ENCODE data around the gene COL21A1. TPM values are rescaled to one million over a fixed set of nuclear protein-coding genes. Genes with fewer than 3 reads are reported as not detected.

Gene COL21A1
- total RNA-seq, 2 experiments from 2014 or later, result not detected

DNA sequence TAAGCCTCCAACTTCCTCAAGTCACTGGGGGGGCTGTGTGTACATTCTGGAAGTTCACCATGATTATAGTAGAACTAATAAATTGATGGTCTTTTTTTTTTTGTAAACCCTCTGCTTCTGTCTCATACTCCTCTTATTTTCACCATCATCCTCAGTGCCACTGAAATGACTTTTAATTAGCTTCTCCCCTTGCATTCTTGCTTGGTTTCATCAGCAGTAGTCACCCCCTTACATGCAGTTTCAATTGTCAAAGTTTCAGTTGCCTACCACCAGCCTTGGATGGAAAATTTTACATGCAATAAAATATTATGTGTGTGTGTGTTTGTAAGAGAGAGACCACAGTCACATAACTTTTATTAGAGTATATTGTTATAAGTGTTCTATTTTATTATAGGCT lies 196.2 kb downstream of the COL21A1 start:
- no peak for TF ChIP-seq EZH2phosphoT487 (IDR thresholded peaks at IDR 0.05; ENCODE audit: borderline replicate concordance, low read depth, low read length)
- TF ChIP-seq, protein P1, sequence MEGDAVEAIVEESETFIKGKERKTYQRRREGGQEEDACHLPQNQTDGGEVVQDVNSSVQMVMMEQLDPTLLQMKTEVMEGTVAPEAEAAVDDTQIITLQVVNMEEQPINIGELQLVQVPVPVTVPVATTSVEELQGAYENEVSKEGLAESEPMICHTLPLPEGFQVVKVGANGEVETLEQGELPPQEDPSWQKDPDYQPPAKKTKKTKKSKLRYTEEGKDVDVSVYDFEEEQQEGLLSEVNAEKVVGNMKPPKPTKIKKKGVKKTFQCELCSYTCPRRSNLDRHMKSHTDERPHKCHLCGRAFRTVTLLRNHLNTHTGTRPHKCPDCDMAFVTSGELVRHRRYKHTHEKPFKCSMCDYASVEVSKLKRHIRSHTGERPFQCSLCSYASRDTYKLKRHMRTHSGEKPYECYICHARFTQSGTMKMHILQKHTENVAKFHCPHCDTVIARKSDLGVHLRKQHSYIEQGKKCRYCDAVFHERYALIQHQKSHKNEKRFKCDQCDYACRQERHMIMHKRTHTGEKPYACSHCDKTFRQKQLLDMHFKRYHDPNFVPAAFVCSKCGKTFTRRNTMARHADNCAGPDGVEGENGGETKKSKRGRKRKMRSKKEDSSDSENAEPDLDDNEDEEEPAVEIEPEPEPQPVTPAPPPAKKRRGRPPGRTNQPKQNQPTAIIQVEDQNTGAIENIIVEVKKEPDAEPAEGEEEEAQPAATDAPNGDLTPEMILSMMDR (conservative IDR thresholded peaks at IDR 0.05; ENCODE audit: low read length), result no peak
- Histone ChIP-seq H3K36me3 (ENCODE audit: insufficient read depth, low read length) (no peaks in the 10 kb centered on the region), H3K4me3 (ENCODE audit: low read depth, low read length, poor library complexity, severe bottlenecking) (no peak overlapping the region), H3K27ac (ENCODE audit: low read depth, low read length, poor library complexity, severe bottlenecking) (no peak overlapping the region), H3K4me2 (ENCODE audit: low read length) (no peak overlapping the region), H4K20me1 (ENCODE audit: insufficient read depth, low read length) (no peaks in the 10 kb centered on the region), H2AFZ (ENCODE audit: low read length) (no peak overlapping the region), H3K4me1 (ENCODE audit: insufficient read depth, low read length, poor library complexity, severe bottlenecking) (no peaks in the 10 kb centered on the region), H3K9me2 (ENCODE audit: insufficient read depth, low read length) (no peaks in the 10 kb centered on the region), H3K9me3 (ENCODE audit: low read length) (no peaks in the 10 kb centered on the region), H3K79me2 (ENCODE audit: insufficient read depth, low read depth, low read length) (no peaks in the 10 kb centered on the region)
- POLR2A ChIA-PET, result no interaction called here
- intact Hi-C loops (cut with micrococcal nuclease; ENCODE audit: unreplicated experiment), result no loop called here
- DNase-seq (ENCODE audit: low spot score), result no peak
- CTCF ChIA-PET (ENCODE audit: unreplicated experiment), result no interaction called here
- BruUV-seq (replicated peaks), result no TSS peak

DNA sequence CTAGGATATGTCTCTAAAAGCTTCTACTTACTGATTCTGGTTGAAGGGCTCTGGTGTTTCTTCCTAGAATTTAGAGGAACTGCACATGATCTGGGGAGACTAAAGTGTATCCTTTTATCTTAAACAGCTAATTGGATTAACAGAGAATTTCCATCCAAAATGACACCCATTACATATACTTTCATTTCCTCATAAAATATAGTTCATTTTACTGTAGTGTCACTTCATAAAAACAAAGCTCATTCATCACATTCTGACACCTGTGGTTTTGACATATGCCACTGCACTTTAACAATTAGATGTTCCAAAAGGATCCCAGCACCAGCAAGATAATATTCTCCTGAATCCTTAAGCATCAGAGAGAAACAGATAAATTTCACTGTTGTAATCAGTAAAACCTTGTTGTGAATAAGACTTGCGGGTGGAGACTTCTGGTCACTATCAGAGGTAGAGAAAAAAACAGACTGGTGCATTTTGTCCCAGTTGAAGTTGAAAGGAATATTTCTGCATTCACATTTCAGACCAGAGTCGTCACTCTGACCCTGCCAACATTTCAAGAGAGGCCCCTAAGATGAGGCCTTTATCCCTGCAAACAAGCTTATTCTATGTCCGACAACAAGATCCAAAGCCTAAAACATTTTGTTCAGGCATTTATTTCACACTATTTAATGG lies 196.7 kb downstream of the COL21A1 start:
- no peak overlapping the region for H3K27ac ChIP-seq (ENCODE audit: low read depth, low read length, poor library complexity, severe bottlenecking)
- H3K36me3 ChIP-seq (ENCODE audit: insufficient read depth, low read length), result no peaks in the 10 kb centered on the region
- no peaks in the 10 kb centered on the region for H3K9me3 ChIP-seq (ENCODE audit: low read length)
- H3K4me1 ChIP-seq (ENCODE audit: insufficient read depth, low read length, poor library complexity, severe bottlenecking), result no peaks in the 10 kb centered on the region
- ChIA-PET CTCF (ENCODE audit: unreplicated experiment) (no interaction called here), POLR2A (no interaction called here)
- BruUV-seq (replicated peaks), result no TSS peak
- intact Hi-C loops (cut with micrococcal nuclease; ENCODE audit: unreplicated experiment), result no loop called here
- no peak overlapping the region for H2AFZ ChIP-seq (ENCODE audit: low read length)
- no peaks in the 10 kb centered on the region for H3K79me2 ChIP-seq (ENCODE audit: insufficient read depth, low read depth, low read length)
- H3K4me3 ChIP-seq (ENCODE audit: low read depth, low read length, poor library complexity, severe bottlenecking), result no peak overlapping the region
- no peak for TF ChIP-seq EZH2phosphoT487 (IDR thresholded peaks at IDR 0.05; ENCODE audit: borderline replicate concordance, low read depth, low read length)
- no peak overlapping the region for H3K4me2 ChIP-seq (ENCODE audit: low read length)
- H4K20me1 ChIP-seq (ENCODE audit: insufficient read depth, low read length), result no peaks in the 10 kb centered on the region
- DNase-seq (ENCODE audit: low spot score), result no peak
- H3K9me2 ChIP-seq (ENCODE audit: insufficient read depth, low read length), result no peaks in the 10 kb centered on the region

DNA sequence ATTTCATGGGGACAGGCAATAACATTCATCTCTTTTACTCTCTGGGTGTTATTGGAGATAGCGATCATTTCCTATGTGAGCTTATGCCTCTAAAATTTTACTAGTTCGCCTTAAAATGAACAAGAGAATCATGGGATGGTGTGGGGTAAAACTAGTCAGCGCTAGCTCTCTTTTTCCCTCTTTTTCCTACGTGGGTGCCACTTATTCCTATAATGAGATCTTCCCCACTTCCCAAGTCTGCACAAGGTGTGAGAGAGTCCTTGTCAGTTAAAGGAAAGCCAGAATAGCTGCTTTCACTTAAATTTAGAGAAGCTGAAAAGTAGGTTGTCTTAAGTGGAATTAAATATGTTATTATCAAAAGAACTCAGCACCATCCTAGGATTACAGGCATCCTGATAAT lies 198.8 kb downstream of the COL21A1 start:
- no peaks in the 10 kb centered on the region for H3K9me2 ChIP-seq (ENCODE audit: insufficient read depth, low read length)
- H2AFZ ChIP-seq (ENCODE audit: low read length), result no peak overlapping the region
- no peaks in the 10 kb centered on the region for H3K36me3 ChIP-seq (ENCODE audit: insufficient read depth, low read length)
- H3K4me1 ChIP-seq (ENCODE audit: insufficient read depth, low read length, poor library complexity, severe bottlenecking), result no peaks in the 10 kb centered on the region
- H3K27ac ChIP-seq (ENCODE audit: low read depth, low read length, poor library complexity, severe bottlenecking), result no peak overlapping the region
- intact Hi-C loops (cut with micrococcal nuclease; ENCODE audit: unreplicated experiment), result no loop called here
- CTCF ChIA-PET (ENCODE audit: unreplicated experiment), result no interaction called here
- no peaks in the 10 kb centered on the region for H4K20me1 ChIP-seq (ENCODE audit: insufficient read depth, low read length)
- H3K4me2 ChIP-seq (ENCODE audit: low read length), result no peak overlapping the region
- H3K79me2 ChIP-seq (ENCODE audit: insufficient read depth, low read depth, low read length), result no peaks in the 10 kb centered on the region
- no TSS peak for BruUV-seq (replicated peaks)
- no peaks in the 10 kb centered on the region for H3K9me3 ChIP-seq (ENCODE audit: low read length)
- POLR2A ChIA-PET, result interaction anchor here (0.8 kb wide), 1 partner anchor 11 kb away, joined by 3 read pairs; no protein-coding TSS in a partner anchor
- H3K4me3 ChIP-seq (ENCODE audit: low read depth, low read length, poor library complexity, severe bottlenecking), result no peak overlapping the region
- DNase-seq (ENCODE audit: low spot score), result no peak
- TF ChIP-seq, protein P1 (conservative IDR thresholded peaks at IDR 0.05; ENCODE audit: low read length), result no peak
- TF ChIP-seq EZH2phosphoT487 (IDR thresholded peaks at IDR 0.05; ENCODE audit: borderline replicate concordance, low read depth, low read length), result no peak
